ENCODE measurements around the gene PODXL2. TPM values are rescaled to one million over a fixed set of nuclear protein-coding genes. Genes with fewer than 3 reads are reported as not detected.

The PODXL2 gene
- total and polyA plus RNA-seq, 4 donors = 1.3 to 4.0 (median 2.1) TPM

Small RNA genes lying within 50 kb of the gene (microRNA-seq; reads per million reads assigned to microRNA genes)
- gene MIR7976 = 0 reads per million in 2 donors

Other genes starting within 250 kb of the PODXL2 start
- gene TPRA1, start 38.5 kb upstream of the PODXL2 start, total RNA-seq = 10 to 100 TPM; 20.0 to 28.5 TPM
- 10 to 100 TPM in 1 of 2 donors, 1 to 10 TPM in 1; 7.8 to 45.2 TPM for gene TPRA1, start 38.5 kb upstream of the PODXL2 start, polyA plus RNA-seq
- gene MCM2, start 30.8 kb upstream of the PODXL2 start, total RNA-seq = 1 to 10 TPM; 3.5 to 5.1 TPM
- 1 to 10 TPM; 1.6 to 2.1 TPM for gene MCM2, start 30.8 kb upstream of the PODXL2 start, polyA plus RNA-seq
- gene ABTB1, start 43.8 kb downstream of the PODXL2 start, total RNA-seq = 10 to 100 TPM; 49.8 to 75.4 TPM
- gene ABTB1, start 43.8 kb downstream of the PODXL2 start, polyA plus RNA-seq = 100 to 1,000 TPM in 1 of 2 donors, 10 to 100 TPM in 1; 28.7 to 263 TPM
- 10 to 100 TPM; 72.6 to 85.3 TPM for gene MGLL, start 193.3 kb downstream of the PODXL2 start, total RNA-seq
- 10 to 100 TPM; 18.3 to 28.7 TPM for gene MGLL, start 193.3 kb downstream of the PODXL2 start, polyA plus RNA-seq